Stimulated activated CD8-positive, alpha-beta memory T cell treated with anti-CD3 and anti-CD28 coated beads, Interleukin-15, amount 100 ng/mL, for 1 hour (primary cell): ENCODE results near the gene TMPRSS3.

Experiments used
- DNase-seq: peaks from one replicate; pipeline ENCODE4 v3.0.0-alpha.2; 2020; ENCODE audit warnings: low read depth

TMPRSS3 gene

DNA sequence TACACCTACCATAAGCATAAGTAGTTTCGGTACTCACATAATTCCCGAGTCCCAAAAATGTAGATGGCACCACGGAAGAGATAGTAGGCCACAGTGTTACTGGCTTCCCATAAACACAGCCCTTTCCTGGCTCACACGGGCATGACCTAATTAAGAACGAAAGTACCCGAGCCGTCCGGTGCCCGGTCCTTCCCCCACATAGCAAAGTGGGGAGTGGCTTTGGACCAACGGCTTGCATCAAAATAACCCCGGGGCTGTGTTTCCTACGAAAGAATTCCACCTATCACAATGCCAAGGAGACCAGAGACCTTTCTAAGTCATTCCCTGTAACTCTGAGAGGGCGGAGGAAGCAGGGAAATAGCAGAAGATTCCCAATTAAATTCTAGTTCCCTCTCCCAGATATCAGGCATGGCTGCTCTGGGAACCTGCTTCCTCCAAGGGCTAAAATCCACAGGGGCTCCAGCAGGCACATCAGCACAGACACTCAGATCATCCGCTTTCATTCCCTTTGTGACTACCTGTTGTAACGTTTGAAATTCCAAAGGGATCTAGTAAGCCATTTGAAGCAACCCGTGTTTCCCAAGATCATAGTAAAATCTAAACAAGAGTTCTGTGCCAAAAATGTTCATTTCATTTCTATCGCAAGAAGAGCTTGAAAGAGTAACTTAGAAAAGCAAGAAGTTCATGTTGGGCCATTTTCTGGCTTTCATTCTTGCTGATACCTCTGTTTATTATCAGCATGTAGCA is at the start of gene TMPRSS3:
TSS of gene TMPRSS3 (minus strand) at position 148 of the 747 bp plus-strand sequence. CDS start 635 bp downstream, outside the sequence.
- DNase-seq: no peak

- no peak for DNase-seq
Measured at GRCh38 chr21:42445311-42445710, 49.5 kb upstream of the TMPRSS3 start.

GRCh38 chr21:42444745-42445059 is 48.9 kb upstream of the TMPRSS3 start:
- DNase-seq: no peak

GRCh38 chr21:42443876-42444744 is 48.3 kb upstream of the TMPRSS3 start:
- DNase-seq: no peak

- no peak for DNase-seq
Measured at GRCh38 chr21:42443181-42443785, 47.4 kb upstream of the TMPRSS3 start.

GRCh38 chr21:42441963-42442362 is 46.1 kb upstream of the TMPRSS3 start:
- DNase-seq: no peak

- DNase-seq: no peak
Measured at GRCh38 chr21:42440187-42440792, 44.4 kb upstream of the TMPRSS3 start.

- DNase-seq: no peak
Measured at GRCh38 chr21:42439284-42440186, 43.7 kb upstream of the TMPRSS3 start.

GRCh38 chr21:42438316-42439205 is 42.7 kb upstream of the TMPRSS3 start:
- DNase-seq: no peak

DNA sequence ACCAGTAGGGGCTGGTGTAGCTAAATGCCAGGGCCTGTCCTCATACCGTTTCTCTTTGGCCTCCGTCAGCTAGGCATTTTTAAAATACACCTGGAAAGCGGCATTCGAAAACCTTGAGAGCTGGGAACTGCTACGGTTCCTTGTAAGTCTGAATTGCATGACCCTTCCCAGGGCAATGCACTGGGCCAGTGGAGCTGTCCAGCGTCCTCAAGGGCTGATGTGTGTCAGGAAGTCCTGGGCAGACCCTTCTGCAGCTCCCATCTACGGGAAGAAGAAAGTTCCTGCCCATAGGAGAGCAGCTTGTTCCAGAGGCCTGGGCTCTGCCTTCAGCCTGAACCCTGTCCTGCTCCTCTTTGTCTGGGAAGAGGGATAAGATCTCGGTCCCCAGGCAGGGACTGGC is 41.9 kb upstream of the TMPRSS3 start:
- no peak for DNase-seq

- DNase-seq: no peak
Measured at GRCh38 chr21:42436914-42437313, 41.1 kb upstream of the TMPRSS3 start.

DNA sequence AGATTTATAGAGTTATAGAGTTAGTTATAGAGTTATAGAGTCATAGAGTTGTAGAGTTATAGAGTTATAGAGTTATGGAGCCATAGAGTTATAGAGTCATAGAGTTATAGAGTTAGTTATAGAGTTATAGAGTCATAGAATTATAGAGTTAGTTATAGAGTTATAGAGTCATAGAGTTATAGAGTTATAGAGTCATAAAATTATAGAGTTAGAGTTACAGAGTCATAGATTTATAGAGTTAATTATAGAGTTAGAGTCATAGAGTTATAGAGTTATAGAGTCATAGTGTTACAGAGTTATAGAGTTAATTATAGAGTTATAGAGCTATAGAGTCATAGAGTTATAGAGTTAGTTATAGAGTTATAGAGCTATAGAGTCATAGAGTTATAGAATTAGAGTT is 40.0 kb upstream of the TMPRSS3 start:
- DNase-seq: no peak

DNA sequence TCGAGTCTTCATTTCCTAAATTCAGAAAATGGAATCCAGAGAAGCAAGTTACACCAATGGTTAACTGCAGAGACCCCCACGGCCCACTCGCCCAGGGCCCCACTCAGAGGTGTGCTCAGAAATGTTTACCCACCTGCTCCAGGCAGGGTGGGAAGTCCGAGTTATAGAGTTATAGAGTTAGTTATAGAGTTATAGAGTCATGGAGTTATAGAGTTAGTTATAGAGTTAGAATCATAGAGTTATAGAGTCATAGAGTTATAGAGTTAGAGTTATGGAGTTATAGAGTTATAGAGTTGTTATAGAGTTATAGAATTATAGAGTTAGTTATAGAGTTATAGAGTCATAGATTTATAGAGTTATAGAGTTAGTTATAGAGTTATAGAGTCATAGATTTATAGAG is 39.5 kb upstream of the TMPRSS3 start:
- DNase-seq: no peak

GRCh38 chr21:42434884-42435283 is 39.0 kb upstream of the TMPRSS3 start:
- DNase-seq: no peak

DNA sequence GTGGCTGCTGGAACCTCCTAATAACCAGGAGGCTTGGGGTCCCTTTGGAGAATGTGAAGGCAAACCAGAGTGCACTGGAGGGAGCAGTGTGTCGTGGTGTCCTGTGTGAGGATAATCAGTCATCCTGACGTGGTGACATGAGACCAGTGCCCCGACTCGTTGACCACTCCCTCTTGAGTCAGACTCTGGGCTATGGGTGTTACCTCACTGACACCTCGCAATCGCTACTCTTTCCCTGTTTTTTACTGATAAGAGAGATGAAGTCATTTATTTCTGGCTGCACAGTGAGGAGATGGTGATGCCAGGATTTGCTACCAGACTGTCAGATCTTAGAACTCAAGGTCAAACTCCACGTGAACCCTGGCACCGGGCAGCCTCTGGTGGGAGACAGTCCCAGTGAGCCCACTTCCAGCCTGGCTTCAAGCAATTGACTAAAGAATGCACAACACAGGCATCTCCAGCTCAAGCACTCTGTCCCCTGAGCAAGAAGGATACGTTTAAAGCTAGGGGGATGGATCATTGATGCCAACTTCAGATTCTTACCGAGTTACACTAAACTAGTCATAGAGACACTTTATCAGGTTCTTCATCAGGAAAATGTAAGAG is 38.2 kb upstream of the TMPRSS3 start:
- no peak for DNase-seq

- DNase-seq: no peak
Measured at GRCh38 chr21:42432695-42433094, 36.8 kb upstream of the TMPRSS3 start.

- DNase-seq: no peak
Measured at GRCh38 chr21:42431196-42431595, 35.3 kb upstream of the TMPRSS3 start.

DNA sequence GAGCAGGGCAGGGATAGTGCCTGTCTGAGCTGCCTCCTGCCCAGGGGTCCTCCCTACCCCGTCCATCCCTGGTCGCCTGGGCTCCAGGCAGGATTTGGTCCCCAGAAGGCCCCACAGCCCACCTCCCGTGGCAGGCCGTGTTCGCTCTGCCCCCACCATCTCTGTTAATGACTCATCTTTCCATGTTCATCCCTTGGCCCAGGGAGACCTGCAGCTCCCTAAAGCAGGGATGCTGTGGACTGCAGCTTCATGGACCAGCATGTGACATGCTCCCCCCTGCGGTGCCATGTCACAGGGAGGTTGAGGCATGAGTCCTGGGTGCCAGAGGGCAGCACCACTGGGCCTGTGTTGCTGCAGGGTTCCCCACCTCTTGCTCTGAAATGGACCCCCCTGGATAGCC is 34.7 kb upstream of the TMPRSS3 start:
- DNase-seq: no peak

DNA sequence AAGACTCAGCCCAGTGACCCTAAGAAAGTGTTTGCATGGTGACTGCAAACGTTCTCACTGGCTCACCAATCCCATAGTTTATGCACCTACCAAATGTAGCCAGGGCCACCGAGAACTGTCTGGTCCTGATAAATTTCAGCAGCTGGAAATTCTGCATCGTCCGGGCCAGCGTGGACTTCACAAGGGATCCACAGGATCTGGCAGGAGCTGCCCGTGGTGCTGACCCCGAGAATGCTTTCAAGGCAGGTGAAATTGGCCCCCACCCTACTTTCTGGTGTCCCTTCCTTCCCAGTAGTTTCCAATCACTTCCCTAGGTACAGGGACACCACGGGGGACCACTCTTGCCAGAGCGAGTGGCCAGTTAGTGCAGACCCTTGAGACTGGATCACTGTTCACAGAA is 34.0 kb upstream of the TMPRSS3 start:
- DNase-seq: no peak

DNA sequence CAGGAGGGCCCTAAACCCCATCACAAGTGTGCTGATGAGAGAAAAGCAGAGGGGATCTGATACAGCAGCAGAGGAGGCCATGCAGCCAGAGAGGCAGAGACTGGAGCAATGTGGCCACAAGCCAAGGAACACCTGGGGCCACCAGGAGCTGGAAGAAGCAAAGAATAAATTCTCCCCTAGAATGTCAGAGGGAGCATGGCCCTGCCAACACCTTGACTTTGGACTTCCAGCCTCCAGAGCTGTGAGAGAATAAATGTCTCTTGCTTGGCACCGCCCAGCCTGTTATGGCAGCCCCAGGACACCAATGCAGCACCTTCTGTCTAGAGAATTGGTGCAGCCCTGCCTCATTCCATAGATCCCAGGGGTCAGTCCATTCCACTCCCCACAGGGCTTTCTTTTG is 33.2 kb upstream of the TMPRSS3 start:
- DNase-seq: no peak
